Caco-2 (cell line): ENCODE measurements around the gene CD52. TPM values are rescaled to one million over a fixed set of nuclear protein-coding genes. Genes with fewer than 3 reads are reported as not detected.

Experiments
- BruUV-seq: library from RNA; stranded (reverse); fragments of 400-500 nt; replicated peaks from 2 replicates; lab custom pipeline; 2021; lab: Mats Ljungman, UMichigan
- CTCF ChIA-PET: fragments of 300-600 bp; sonication (Branson Sonifier 250); formaldehyde crosslinking; loops from one replicate; lab custom pipeline; 2022; ENCODE audit warnings: antibody characterized with exemption; lab: Charles Lee
- POLR2A ChIA-PET: fragments of 300-600 bp; sonication (Branson Sonifier 250); formaldehyde crosslinking; loops from one replicate; lab custom pipeline; 2022; ENCODE audit warnings: antibody characterized with exemption; lab: Charles Lee
- DNase-seq, 2 experiments: peaks; one replicate each; pipeline versions ENCODE4 v3.0.0 to v3.0.0-alpha.2; 2020 to 2022
- H3K27me3 ChIP-seq: replicated peaks from 2 replicates; pipeline ENCODE4 v1.6.0; 2011; ENCODE audit warnings: low read length; ENCODE audit not compliant: control insufficient read depth, insufficient read depth
- H3K36me3 ChIP-seq: 2 replicates; pipeline ENCODE4 v1.5.1; 2011; ENCODE audit warnings: low read length; ENCODE audit not compliant: control insufficient read depth, insufficient read depth
- H3K4me1 ChIP-seq: fragments of 250-450 bp; sonication (Bioruptor Pico); 2 replicates; pipeline ENCODE4 v1.5.1; 2020; ENCODE audit warnings: mild to moderate bottlenecking
- H3K4me3 ChIP-seq: 2 replicates; pipeline ENCODE4 v1.5.1; 2011; ENCODE audit warnings: low read depth, mild to moderate bottlenecking, control low read depth, low read length
- H3K9me3 ChIP-seq: fragments of 250-450 bp; sonication (Bioruptor Pico); 2 replicates; pipeline ENCODE4 v1.5.1; 2020; ENCODE audit warnings: mild to moderate bottlenecking, moderate library complexity
- H3K27ac Mint-ChIP-seq: one replicate; pipeline ENCODE4 v1.8.0; 2022; ENCODE audit warnings: mixed read lengths; ENCODE audit not compliant: unreplicated experiment
- H3K27me3 Mint-ChIP-seq: one replicate; pipeline ENCODE4 v1.8.0; 2022; ENCODE audit warnings: mixed read lengths; ENCODE audit not compliant: insufficient read depth, unreplicated experiment
- H3K36me3 Mint-ChIP-seq: one replicate; pipeline ENCODE4 v1.8.0; 2022; ENCODE audit warnings: mild to moderate bottlenecking, mixed read lengths; ENCODE audit not compliant: insufficient read depth, unreplicated experiment
- H3K4me1 Mint-ChIP-seq: one replicate; pipeline ENCODE4 v1.8.0; 2022; ENCODE audit warnings: low read depth, mixed read lengths; ENCODE audit not compliant: unreplicated experiment
- H3K4me3 Mint-ChIP-seq: one replicate; pipeline ENCODE4 v1.8.0; 2022; ENCODE audit warnings: mild to moderate bottlenecking, moderate library complexity, mixed read lengths; ENCODE audit not compliant: unreplicated experiment
- H3K9me3 Mint-ChIP-seq: one replicate; pipeline ENCODE4 v1.8.0; 2022; ENCODE audit warnings: mixed read lengths; ENCODE audit not compliant: unreplicated experiment
- intact Hi-C: fragments of 100-400 bp; cut with micrococcal nuclease; formaldehyde crosslinking; loops from one replicate; pipeline ENCODE4 v1.10.0; 2022; ENCODE audit not compliant: unreplicated experiment
- total RNA-seq: library from RNA; stranded (reverse); gene quantifications from 2 replicates; pipeline ENCODE4 v1.2.3, GENCODE V29; 2022
- TF ChIP-seq, protein P1 (sequence below), 2 experiments: fragments of 200-600 bp in 1 of 2; IDR thresholded peaks; 1 replicate in 1 of 2; 2 replicates in 1 of 2; pipeline versions ENCODE4 v1.5.1 to v1.8.0; 2011 to 2022; ENCODE audit warnings: antibody characterized with exemption in 1 of 2, control low read depth in 1 of 2, inconsistent platforms in 1 of 2, low read depth in 1 of 2, low read length in 1 of 2, mild to moderate bottlenecking in 1 of 2, moderate library complexity in 1 of 2; ENCODE audit not compliant: insufficient read depth in 1 of 2, severe bottlenecking in 1 of 2, unreplicated experiment in 1 of 2

Gene CD52
- total RNA-seq, 1 experiment from 2014 or later, result not detected

DNA sequence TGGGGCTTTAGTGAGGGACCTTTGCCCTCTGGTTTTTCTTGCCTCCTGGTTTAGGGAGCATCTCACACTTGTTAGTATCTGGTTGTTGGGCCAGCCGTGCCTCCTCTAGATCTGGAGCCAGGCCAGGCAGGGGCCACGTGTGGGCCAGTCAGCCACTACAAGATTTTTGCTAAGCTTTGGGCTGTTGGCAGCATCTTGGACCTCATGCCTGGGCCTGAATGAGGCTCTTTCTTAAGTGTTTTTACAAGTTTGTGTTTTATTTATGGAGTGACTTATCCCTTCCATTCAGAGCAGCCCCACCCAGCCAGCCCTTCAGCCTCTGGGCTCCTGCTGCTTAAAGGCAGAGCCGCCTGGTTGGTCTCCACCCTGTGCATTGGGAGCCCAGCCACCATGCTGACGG, 39.5 kb upstream of the CD52 start:
- H3K27me3 Mint-ChIP-seq, result no peaks in the 10 kb centered on the region
- no peaks in the 10 kb centered on the region for H3K9me3 Mint-ChIP-seq
- H3K4me3 Mint-ChIP-seq, result no peak overlapping the region
- ChIA-PET POLR2A (no interaction called here), CTCF (interaction anchor here (1.5 kb wide), 2 partner anchors 88 to 108 kb away, joined by 3 to 4 read pairs; partner anchors contain the start of genes CATSPER4 and ZNF593)
- Histone ChIP-seq H3K36me3 (peaks cover 4% of the 10 kb centered on the region), H3K4me3 (no peak overlapping the region), H3K9me3 (no peaks in the 10 kb centered on the region), H3K27me3 (no peaks in the 10 kb centered on the region), H3K4me1 (peaks cover 41% of the 10 kb centered on the region)
- peaks cover 32% of the 10 kb centered on the region for H3K4me1 Mint-ChIP-seq
- no peak for DNase-seq
- peaks cover 51% of the 10 kb centered on the region for H3K36me3 Mint-ChIP-seq
- TF ChIP-seq, protein P1, sequence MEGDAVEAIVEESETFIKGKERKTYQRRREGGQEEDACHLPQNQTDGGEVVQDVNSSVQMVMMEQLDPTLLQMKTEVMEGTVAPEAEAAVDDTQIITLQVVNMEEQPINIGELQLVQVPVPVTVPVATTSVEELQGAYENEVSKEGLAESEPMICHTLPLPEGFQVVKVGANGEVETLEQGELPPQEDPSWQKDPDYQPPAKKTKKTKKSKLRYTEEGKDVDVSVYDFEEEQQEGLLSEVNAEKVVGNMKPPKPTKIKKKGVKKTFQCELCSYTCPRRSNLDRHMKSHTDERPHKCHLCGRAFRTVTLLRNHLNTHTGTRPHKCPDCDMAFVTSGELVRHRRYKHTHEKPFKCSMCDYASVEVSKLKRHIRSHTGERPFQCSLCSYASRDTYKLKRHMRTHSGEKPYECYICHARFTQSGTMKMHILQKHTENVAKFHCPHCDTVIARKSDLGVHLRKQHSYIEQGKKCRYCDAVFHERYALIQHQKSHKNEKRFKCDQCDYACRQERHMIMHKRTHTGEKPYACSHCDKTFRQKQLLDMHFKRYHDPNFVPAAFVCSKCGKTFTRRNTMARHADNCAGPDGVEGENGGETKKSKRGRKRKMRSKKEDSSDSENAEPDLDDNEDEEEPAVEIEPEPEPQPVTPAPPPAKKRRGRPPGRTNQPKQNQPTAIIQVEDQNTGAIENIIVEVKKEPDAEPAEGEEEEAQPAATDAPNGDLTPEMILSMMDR (IDR thresholded peaks at IDR 0.05; ENCODE audit: insufficient read depth in 1 of 2, low read depth in 1 of 2, low read length in 1 of 2, severe bottlenecking in 1 of 2, unreplicated experiment in 1 of 2), result no peak
- intact Hi-C loops, result loop anchor here (2.0 kb wide), 1 partner anchor 44 kb away; the partner anchor contains the start of gene CEP85
- peak overlapping the region; percentile 72 for H3K27ac Mint-ChIP-seq
- BruUV-seq, result no TSS peak

DNA sequence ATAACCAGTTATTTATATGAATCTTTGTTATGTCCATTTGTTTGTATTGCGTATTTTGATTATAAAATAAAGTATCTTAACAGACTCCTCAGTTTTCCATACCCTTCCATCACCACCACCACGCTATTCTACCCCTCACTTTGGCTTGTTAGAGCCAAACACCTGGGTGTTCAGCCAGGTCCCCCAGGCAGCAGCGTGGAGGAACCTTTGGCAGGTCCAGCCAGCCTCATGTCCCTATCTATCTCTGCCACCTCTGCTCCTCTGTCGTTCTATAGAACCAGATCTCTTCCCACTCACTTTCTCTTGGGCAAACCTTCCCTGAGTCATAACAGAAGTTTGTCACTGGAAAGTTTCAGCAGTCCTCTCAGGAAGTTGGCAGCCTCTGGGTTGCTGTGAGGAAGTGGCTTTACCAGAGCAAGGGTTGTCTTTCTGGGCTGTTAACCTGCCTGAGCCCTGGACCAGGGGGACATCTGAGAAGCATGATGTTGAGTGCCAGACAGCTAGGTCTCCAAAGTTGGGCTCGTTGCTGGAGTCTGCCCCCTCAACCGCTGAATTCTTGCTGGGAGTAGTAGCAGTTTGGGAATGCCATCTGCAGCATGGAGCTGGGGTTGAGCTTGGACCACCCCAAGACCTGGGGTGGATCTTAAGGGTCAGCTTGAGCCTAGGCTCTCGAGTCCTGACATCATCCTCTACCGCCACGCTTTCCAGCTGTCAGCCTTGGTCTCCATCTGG, 38.9 kb upstream of the CD52 start:
- Histone ChIP-seq H3K4me3 (peak overlapping the region; percentile 82), H3K4me1 (peaks cover 41% of the 10 kb centered on the region), H3K9me3 (no peaks in the 10 kb centered on the region), H3K27me3 (no peaks in the 10 kb centered on the region), H3K36me3 (peaks cover 4% of the 10 kb centered on the region)
- peak overlapping the region; percentile 81 for H3K27ac Mint-ChIP-seq
- CTCF ChIA-PET, result interaction anchor here (0.6 to 1.8 kb wide), 7 partner anchors 21 to 176 kb away, joined by 3 to 7 read pairs (median 4); partner anchors contain the start of genes CATSPER4 and CEP85
- intact Hi-C loops, result loop anchor here (2.0 kb wide), 1 partner anchor 44 kb away; the partner anchor contains the start of gene CEP85
- H3K9me3 Mint-ChIP-seq, result no peaks in the 10 kb centered on the region
- peak overlapping the region; percentile 88 for H3K4me3 Mint-ChIP-seq
- TF ChIP-seq, protein P1 (IDR thresholded peaks at IDR 0.05; ENCODE audit: insufficient read depth in 1 of 2, low read depth in 1 of 2, low read length in 1 of 2, severe bottlenecking in 1 of 2, unreplicated experiment in 1 of 2), result no peak
- no peaks in the 10 kb centered on the region for H3K27me3 Mint-ChIP-seq
- peaks cover 32% of the 10 kb centered on the region for H3K4me1 Mint-ChIP-seq
- DNase-seq, result no peak
- H3K36me3 Mint-ChIP-seq, result peaks cover 50% of the 10 kb centered on the region
- POLR2A ChIA-PET, result interaction anchor here (1.4 kb wide), 1 partner anchor 109 kb away, joined by 4 read pairs; the partner anchor contains the start of gene ZNF593
- TSS peak; percentile 41 for BruUV-seq

GRCh38 chr1:26279456-26280332, 38.1 kb upstream of the CD52 start, which contains the start of gene SH3BGRL3:
Gene SH3BGRL3, plus strand, starts transcription at chr1:26280086. Its CDS starts 70 bp downstream, at chr1:26280156.
- Histone ChIP-seq H3K27me3 (no peaks in the 10 kb centered on the region), H3K4me1 (peaks cover 47% of the 10 kb centered on the region), H3K36me3 (peaks cover 2% of the 10 kb centered on the region), H3K9me3 (no peaks in the 10 kb centered on the region), H3K4me3 (peak within 1 kb of the TSS; percentile 82)
- Mint-ChIP-seq H3K27ac (peak within 1 kb of the TSS; percentile 81), H3K27me3 (no peaks in the 10 kb centered on the region), H3K4me1 (peaks cover 36% of the 10 kb centered on the region), H3K9me3 (no peaks in the 10 kb centered on the region), H3K36me3 (peaks cover 47% of the 10 kb centered on the region), H3K4me3 (peak within 1 kb of the TSS; percentile 88)
- peak; percentile 76 to 86 for DNase-seq
- POLR2A ChIA-PET, result interaction anchor here (1.4 kb wide), 1 partner anchor 110 kb away, joined by 4 read pairs; the partner anchor contains the start of gene ZNF593
- intact Hi-C loops, result loop anchor here (2.0 kb wide), 1 partner anchor 45 kb away; the partner anchor contains the start of gene CEP85
- no TSS peak for BruUV-seq
- CTCF ChIA-PET, result interaction anchor here (0.6 to 1.8 kb wide), 6 partner anchors 22 to 176 kb away, joined by 3 to 7 read pairs (median 4); partner anchors contain the start of gene CEP85
- TF ChIP-seq, protein P1 (IDR thresholded peaks at IDR 0.05; ENCODE audit: insufficient read depth in 1 of 2, low read depth in 1 of 2, low read length in 1 of 2, severe bottlenecking in 1 of 2, unreplicated experiment in 1 of 2), result peak in 1 of 2 experiments; percentile 58
